GM12874 (cell line): Measurements from ENCODE around the gene IFT22.

Experiments used
- TF ChIP-seq, protein P1 (sequence below): IDR thresholded peaks from 2 replicates; pipeline ENCODE4 v1.5.1; 2011; ENCODE audit warnings: low read depth, mild to moderate bottlenecking, control low read depth, low read length, moderate library complexity; ENCODE audit not compliant: insufficient read depth

The IFT22 gene

DNA sequence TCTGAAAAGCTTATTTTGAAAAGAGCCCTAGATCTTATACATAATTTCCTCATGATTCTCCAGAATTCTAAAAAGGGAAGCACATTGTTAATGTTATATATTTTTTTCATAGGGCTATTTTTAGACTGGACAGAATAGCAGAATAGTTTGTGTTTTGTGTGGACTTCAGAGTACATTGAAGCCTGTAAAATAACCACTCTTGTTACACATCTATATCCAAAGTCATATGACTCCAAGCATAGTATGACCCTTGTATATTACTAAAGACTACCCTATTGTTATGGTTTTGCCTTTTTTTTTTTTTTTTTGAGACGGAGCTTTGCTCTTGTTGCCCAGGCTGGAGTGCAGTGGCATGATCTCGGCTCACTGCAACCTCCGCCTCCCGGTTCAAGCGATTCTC is 50.6 kb downstream of the IFT22 start:
- TF ChIP-seq, protein P1, sequence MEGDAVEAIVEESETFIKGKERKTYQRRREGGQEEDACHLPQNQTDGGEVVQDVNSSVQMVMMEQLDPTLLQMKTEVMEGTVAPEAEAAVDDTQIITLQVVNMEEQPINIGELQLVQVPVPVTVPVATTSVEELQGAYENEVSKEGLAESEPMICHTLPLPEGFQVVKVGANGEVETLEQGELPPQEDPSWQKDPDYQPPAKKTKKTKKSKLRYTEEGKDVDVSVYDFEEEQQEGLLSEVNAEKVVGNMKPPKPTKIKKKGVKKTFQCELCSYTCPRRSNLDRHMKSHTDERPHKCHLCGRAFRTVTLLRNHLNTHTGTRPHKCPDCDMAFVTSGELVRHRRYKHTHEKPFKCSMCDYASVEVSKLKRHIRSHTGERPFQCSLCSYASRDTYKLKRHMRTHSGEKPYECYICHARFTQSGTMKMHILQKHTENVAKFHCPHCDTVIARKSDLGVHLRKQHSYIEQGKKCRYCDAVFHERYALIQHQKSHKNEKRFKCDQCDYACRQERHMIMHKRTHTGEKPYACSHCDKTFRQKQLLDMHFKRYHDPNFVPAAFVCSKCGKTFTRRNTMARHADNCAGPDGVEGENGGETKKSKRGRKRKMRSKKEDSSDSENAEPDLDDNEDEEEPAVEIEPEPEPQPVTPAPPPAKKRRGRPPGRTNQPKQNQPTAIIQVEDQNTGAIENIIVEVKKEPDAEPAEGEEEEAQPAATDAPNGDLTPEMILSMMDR: no peak

DNA sequence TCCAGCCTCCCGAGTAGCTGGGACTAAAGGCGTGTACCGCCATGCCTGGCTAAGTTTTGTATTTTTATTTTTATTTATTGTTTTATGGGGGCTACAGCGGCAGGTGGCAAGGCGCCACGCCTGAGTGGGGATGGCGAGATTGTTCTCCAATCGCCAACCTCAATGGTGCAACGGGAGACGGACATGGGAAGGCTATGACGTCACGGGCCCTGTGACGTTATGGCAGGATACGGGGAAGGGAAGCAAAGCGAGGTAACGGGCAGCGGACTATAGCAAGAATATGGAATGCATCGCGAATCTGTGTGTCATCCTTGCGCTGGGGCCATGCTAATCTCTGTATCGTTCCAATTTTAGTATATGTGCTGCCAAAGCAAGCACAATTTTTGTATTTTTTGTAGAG is 51.9 kb downstream of the IFT22 start:
- TF ChIP-seq, protein P1: no peak

DNA sequence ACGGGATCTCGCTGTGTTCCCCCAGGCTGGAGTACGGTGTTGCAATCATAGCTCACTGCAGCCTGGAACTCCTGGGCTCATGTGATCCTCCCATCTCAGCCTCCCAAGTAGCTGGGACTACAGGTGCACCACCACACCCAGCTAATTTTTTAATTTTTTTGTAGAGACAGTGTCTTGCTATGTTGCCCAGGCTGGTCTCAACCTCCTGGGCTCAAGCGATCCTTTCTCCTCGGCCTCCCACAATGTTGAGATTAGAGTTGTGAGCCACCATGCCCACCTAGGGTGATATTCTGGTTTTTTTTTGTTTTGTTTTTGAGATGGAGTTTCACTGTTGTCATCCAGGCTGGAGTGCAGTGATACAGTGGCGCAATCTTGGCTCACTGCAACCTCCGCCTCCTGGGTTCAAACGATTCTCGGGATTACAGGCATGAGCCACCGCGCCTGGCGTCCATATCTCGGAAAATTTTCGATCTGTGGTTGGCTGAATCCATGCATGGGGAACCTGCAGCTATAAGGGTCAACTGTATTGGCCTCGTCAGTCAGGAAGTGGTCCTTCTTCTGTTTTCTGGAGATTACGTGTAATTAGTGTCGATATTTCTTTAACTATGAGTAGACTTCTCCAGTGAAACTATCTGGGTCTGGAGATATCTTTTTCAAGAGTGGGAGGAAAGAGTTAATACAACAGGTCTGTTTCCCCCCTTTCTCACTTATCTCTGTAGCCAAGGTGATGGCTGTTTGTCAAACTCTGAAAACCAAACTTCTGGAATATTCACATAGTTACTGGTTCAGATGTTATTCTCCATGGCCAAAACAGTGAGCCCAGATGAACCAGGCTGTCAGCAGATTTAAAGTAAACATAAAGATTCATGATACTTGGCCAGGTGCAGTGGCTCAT is 55.7 kb downstream of the IFT22 start:
- TF ChIP-seq, protein P1: no peak
